Activated CD8-positive, alpha-beta T cell treated with anti-CD3 and anti-CD28 coated beads for 36 hours (primary cell): ENCODE results near the gene PITX3. TPM values are rescaled to one million over a fixed set of nuclear protein-coding genes. Genes with fewer than 3 reads are reported as not detected.

Experiments
- ATAC-seq: fragments of 200-7000 bp; cut with Tn5 transposase; one replicate; pipeline ENCODE4 v1.10.0; 2021; ENCODE audit warnings: mild to moderate bottlenecking, moderate library complexity
- CTCF ChIA-PET: fragments of 350-600 bp; sonication (Branson Sonifier 250); formaldehyde crosslinking; loops from one replicate; lab custom pipeline; 2021; ENCODE audit warnings: antibody characterized with exemption; lab: Charles Lee
- POLR2A ChIA-PET: fragments of 350-600 bp; sonication (Branson Sonifier 250); formaldehyde crosslinking; loops from one replicate; lab custom pipeline; 2021; ENCODE audit warnings: antibody characterized with exemption; lab: Charles Lee
- DNase-seq: peaks from one replicate; pipeline ENCODE4 v3.0.0-alpha.2; 2020
- H3K27ac Mint-ChIP-seq: one replicate; pipeline ENCODE4 v1.8.0; 2021; ENCODE audit warnings: mild to moderate bottlenecking, mixed read lengths
- H3K27me3 Mint-ChIP-seq: one replicate; pipeline ENCODE4 v1.8.0; 2021; ENCODE audit warnings: mixed read lengths
- H3K36me3 Mint-ChIP-seq: one replicate; pipeline ENCODE4 v1.8.0; 2021; ENCODE audit warnings: low read depth, mixed read lengths
- H3K4me1 Mint-ChIP-seq: one replicate; pipeline ENCODE4 v1.8.0; 2021; ENCODE audit warnings: low read depth, mixed read lengths
- H3K4me3 Mint-ChIP-seq: one replicate; pipeline ENCODE4 v1.8.0; 2021; ENCODE audit warnings: mild to moderate bottlenecking, moderate library complexity, mixed read lengths
- H3K9me3 Mint-ChIP-seq: one replicate; pipeline ENCODE4 v1.8.0; 2021; ENCODE audit warnings: mixed read lengths
- intact Hi-C: fragments of 100-400 bp; cut with micrococcal nuclease; formaldehyde crosslinking; loops from one replicate; pipeline ENCODE4 v1.10.0; 2022
- total RNA-seq, 2 experiments: library from RNA; stranded (reverse); gene quantifications; one replicate each; pipeline ENCODE4 v1.2.3, GENCODE V29; 2021
- TF ChIP-seq, protein P1 (sequence below): fragments of 200-600 bp; IDR thresholded peaks from one replicate; pipeline ENCODE4 v1.8.0; 2022; ENCODE audit warnings: antibody characterized with exemption, mild to moderate bottlenecking

Gene PITX3
- total RNA-seq, 2 experiments from 2014 or later: 0.23 TPM; not detected in 1

DNA sequence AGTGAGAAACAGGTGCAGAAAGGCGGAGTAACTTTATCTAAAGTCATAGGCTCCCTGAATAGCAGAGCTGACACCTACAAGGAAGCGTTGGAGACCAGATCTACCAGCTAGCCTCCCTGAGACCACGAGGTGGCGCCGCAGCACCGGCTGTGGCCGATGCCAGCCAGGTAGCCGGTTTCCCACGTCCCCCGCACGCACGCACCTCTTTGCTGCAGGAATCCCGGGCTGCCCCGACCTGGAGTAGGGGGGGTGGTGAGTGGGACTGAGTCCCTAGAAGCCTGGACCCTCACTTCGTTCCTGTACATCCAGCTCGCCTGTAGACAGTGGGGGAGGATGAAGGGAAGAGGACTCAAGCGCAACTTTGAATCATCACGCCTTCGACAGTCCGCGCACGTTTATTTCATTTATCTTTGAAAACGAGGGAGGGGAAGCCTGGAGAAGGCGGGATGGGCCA is 11.5 kb downstream of the PITX3 start:
- POLR2A ChIA-PET: interaction anchor here (0.5 to 2.1 kb wide), 11 partner anchors 58 to 245 kb away, joined by 3 to 7 read pairs (median 3); no protein-coding TSS in a partner anchor
- H3K27me3 Mint-ChIP-seq: peaks cover 54% of the 10 kb centered on the region

DNA sequence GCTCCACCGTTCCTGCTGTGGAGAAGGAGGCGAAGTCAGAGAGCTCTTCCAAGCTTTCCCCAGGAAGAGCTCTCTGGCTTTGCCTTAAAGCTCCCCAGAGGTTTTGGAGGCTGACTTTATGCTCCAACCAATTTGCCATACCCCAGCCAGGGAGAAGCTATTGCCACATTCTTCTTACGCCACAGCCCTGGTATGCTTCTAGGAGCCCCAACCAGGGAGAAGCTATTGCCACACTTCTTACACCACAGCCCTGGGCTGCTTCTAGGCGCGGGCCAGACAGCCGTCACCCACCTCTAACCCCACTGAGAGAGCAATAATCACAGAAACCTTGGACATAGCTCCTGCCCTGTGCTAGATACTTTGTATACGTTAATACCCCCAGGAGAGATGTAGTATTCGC is 14.3 kb downstream of the PITX3 start:
- ChIA-PET POLR2A (interaction anchor here (0.6 to 1.8 kb wide), 9 partner anchors 17 to 927 kb away, joined by 3 to 5 read pairs (median 3); partner anchors contain the start of gene GBF1), CTCF (interaction anchor here (1.1 to 19.5 kb wide), 9 partner anchors 8 to 357 kb away, joined by 3 to 886 read pairs (median 8); partner anchors contain the start of gene PITX3)
- Mint-ChIP-seq H3K27ac (no peak overlapping the region), H3K4me3 (no peak overlapping the region), H3K27me3 (peaks cover 50% of the 10 kb centered on the region), H3K9me3 (no peaks in the 10 kb centered on the region), H3K4me1 (peaks cover 16% of the 10 kb centered on the region), H3K36me3 (no peaks in the 10 kb centered on the region)
- DNase-seq (no peak), ATAC-seq (no peak)
- TF ChIP-seq, protein P1, sequence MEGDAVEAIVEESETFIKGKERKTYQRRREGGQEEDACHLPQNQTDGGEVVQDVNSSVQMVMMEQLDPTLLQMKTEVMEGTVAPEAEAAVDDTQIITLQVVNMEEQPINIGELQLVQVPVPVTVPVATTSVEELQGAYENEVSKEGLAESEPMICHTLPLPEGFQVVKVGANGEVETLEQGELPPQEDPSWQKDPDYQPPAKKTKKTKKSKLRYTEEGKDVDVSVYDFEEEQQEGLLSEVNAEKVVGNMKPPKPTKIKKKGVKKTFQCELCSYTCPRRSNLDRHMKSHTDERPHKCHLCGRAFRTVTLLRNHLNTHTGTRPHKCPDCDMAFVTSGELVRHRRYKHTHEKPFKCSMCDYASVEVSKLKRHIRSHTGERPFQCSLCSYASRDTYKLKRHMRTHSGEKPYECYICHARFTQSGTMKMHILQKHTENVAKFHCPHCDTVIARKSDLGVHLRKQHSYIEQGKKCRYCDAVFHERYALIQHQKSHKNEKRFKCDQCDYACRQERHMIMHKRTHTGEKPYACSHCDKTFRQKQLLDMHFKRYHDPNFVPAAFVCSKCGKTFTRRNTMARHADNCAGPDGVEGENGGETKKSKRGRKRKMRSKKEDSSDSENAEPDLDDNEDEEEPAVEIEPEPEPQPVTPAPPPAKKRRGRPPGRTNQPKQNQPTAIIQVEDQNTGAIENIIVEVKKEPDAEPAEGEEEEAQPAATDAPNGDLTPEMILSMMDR: no peak
- intact Hi-C loops: loop anchor here (10.0 kb wide), 1 partner anchor 358 kb away; no protein-coding TSS in a partner anchor

More for the DNA sequence above, 11.5 kb downstream of the PITX3 start:
- intact Hi-C loops: loop anchor here (10.0 kb wide), 2 partner anchors 245 to 355 kb away; no protein-coding TSS in a partner anchor
- Mint-ChIP-seq H3K9me3 (no peaks in the 10 kb centered on the region), H3K4me1 (peaks cover 16% of the 10 kb centered on the region), H3K27ac (no peak overlapping the region), H3K4me3 (peak overlapping the region; percentile 70), H3K36me3 (no peaks in the 10 kb centered on the region)
- DNase-seq: peak; percentile 92
- TF ChIP-seq, protein P1: peak; percentile 97
- CTCF ChIA-PET: interaction anchor here (0.6 to 19.5 kb wide), 67 partner anchors 10 to 482 kb away, joined by 3 to 886 read pairs (median 8); partner anchors contain the start of genes C10orf95, CUEDC2, FBXL15 and GBF1
- ATAC-seq: peak; percentile 54

DNA sequence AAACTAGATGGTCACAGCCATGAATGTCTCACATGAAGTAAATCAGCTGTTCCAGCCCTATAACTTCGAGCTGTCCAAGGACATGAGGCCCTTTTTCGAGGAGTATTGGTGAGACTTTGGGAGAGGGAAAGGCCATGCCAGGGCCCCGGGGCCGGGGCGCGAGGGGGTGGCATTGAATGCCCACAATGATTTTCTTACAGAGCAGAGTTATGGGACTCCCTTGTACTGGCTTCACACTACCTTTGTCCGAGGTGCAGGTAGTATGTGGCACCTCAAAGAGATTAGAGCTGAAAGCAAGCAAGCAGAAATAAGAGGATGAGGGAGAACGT is 14.8 kb downstream of the PITX3 start:
- H3K27me3 Mint-ChIP-seq: peaks cover 45% of the 10 kb centered on the region
- CTCF ChIA-PET: interaction anchor here (1.1 to 19.5 kb wide), 10 partner anchors 9 to 357 kb away, joined by 4 to 886 read pairs (median 6); partner anchors contain the start of gene PITX3
- intact Hi-C loops: loop anchor here (10.0 kb wide), 1 partner anchor 358 kb away; no protein-coding TSS in a partner anchor

DNA sequence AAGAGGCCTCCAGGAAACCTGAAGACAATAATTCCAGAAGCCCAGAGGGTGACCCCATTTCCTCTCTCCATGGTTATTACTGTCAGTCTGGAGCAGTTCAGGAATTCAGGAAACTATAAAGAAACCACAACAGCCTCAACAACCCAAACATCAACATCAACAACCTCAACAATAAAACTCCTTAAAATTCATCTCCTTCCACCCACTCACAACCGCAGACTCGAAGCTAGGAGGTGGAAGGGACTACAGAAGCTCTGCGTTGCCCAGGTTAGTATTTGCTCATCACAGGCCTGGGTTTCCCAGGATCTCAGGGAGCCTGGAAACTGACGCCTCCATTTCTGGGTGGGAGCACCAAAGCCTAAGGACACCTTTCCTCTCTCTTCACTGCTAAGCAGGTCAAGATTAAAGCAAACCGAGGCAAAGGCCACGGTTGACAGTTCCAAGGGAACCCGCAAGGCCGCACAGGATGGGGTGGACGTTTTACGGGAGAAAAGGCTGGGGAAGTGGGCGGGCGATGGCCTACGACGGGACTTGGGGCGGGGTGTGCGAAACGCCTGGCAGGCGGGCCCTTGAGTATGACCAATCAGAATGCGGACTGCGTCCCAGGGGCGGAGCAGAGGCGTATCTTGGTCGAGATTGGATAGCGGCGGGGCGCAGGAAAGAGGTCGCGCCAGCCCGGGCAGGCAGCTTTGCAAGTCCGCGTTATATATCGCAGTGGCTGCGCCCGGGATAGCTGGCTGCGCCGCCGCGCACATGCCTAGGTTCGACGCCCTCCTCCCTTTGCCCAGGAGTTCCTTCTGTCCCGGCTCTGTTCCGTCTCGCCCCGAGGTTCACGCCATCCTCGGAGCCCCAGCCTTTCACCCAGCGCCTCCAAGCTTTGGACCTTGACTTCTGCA is 15.4 kb downstream of the PITX3 start, which contains the start of gene ELOVL3:
TSS of gene ELOVL3 (plus strand) at position 654 of the 896 bp plus-strand sequence. CDS start 250 bp downstream, outside the sequence.
- Mint-ChIP-seq H3K27me3 (peaks cover 43% of the 10 kb centered on the region), H3K4me1 (peaks cover 16% of the 10 kb centered on the region), H3K9me3 (no peaks in the 10 kb centered on the region), H3K4me3 (peak within 1 kb of the TSS; percentile 37), H3K36me3 (no peaks in the 10 kb centered on the region), H3K27ac (no peak within 1 kb of the TSS)
- TF ChIP-seq, protein P1: no peak
- ChIA-PET POLR2A (interaction anchor here (0.8 to 1.6 kb wide), 5 partner anchors 18 to 169 kb away, joined by 3 to 5 read pairs (median 3); no protein-coding TSS in a partner anchor), CTCF (interaction anchor here (1.1 to 19.5 kb wide), 10 partner anchors 10 to 358 kb away, joined by 4 to 886 read pairs (median 6); partner anchors contain the start of gene PITX3)
- ATAC-seq (peak; percentile 91), DNase-seq (peak; percentile 91)
- intact Hi-C loops: loop anchor here (10.0 kb wide), 1 partner anchor 359 kb away; no protein-coding TSS in a partner anchor

More for the DNA sequence above, 14.8 kb downstream of the PITX3 start:
- H3K36me3 Mint-ChIP-seq: no peaks in the 10 kb centered on the region
- H3K4me1 Mint-ChIP-seq: peaks cover 16% of the 10 kb centered on the region
- TF ChIP-seq, protein P1: no peak
- no peak for ATAC-seq
- peak overlapping the region; percentile 37 for H3K4me3 Mint-ChIP-seq
- H3K27ac Mint-ChIP-seq: no peak overlapping the region
- POLR2A ChIA-PET: interaction anchor here (0.6 to 1.6 kb wide), 6 partner anchors 17 to 168 kb away, joined by 3 to 5 read pairs (median 3); partner anchors contain the start of gene GBF1
- H3K9me3 Mint-ChIP-seq: no peaks in the 10 kb centered on the region
- no peak for DNase-seq
